ENCODE data around the gene CCDC43.
"Not testable (repeated sequence)": the region's sequence is repeated elsewhere in the genome, so short reads cannot be mapped to it uniquely, and the experiment has no call there.

The CCDC43 gene

DNA sequence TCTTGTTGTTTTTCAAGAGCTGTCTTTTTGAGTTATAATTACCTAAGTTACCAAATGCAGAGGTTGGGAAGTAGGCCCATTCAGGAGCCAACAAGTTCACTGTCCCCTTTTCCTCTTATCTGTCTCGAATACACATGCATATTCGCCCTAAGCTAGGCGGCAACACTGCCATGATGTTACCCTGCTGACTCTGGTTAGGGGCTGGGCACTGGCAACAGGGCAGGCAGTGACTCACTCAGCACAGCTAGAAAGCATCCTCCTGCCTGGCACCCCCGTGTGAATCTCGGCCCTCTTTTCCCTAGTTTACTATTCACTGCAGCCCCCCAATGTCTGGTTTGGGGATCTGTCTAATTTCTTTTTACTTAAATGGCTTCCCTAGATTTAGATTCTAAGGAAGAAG is 32.7 kb upstream of the CCDC43 start:
- no peak overlapping the region for H3K4me3 ChIP-seq (replicated peaks; ENCODE audit: low read depth, low read length)
- no peaks in the 10 kb centered on the region for H3K27me3 ChIP-seq (replicated peaks; ENCODE audit: control insufficient read depth, insufficient read depth, low read length)
- DNase-seq (ENCODE audit: extremely low read depth, insufficient read length): no peak
- H3K36me3 ChIP-seq (ENCODE audit: control insufficient read depth, insufficient read depth, low read length): peaks cover 2% of the 10 kb centered on the region; the same call in 1 of the 2 replicates
- TF ChIP-seq CTCF (IDR thresholded peaks at IDR 0.05; ENCODE audit: insufficient read depth, low read length, poor library complexity, severe bottlenecking): no peak

DNA sequence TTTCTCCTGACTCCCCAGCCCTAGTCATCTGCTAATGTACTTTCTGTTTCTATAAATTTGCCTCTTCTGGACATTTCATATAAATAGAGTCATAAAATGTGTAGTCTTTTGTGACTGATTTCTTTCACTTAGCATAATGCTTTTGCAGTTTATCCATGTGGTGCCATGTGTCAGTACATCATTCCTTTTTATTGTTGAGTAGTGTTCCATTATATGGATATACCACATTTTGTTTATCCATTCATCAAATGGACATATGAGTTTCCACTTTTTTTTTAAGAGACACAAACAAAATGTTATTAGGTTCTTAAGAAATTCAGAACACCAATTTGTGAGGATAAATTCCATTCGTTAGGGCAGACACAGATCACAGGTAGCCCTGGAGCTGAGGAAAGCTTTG is 29.9 kb upstream of the CCDC43 start:
- DNase-seq (ENCODE audit: extremely low read depth, insufficient read length): no peak
- Histone ChIP-seq H3K36me3 (ENCODE audit: control insufficient read depth, insufficient read depth, low read length) (peaks cover 2% of the 10 kb centered on the region; the same call in 1 of the 2 replicates), H3K4me3 (replicated peaks; ENCODE audit: low read depth, low read length) (no peak overlapping the region), H3K27me3 (replicated peaks; ENCODE audit: control insufficient read depth, insufficient read depth, low read length) (no peaks in the 10 kb centered on the region)
- no peak for TF ChIP-seq CTCF (IDR thresholded peaks at IDR 0.05; ENCODE audit: insufficient read depth, low read length, poor library complexity, severe bottlenecking)

GRCh38 chr17:44708401-44709263 is 19.1 kb upstream of the CCDC43 start, which contains the start of gene DBF4B:
Gene DBF4B (plus strand): TSS chr17:44708665. CDS start chr17:44708821, 156 bp downstream.
- no peak for TF ChIP-seq CTCF (IDR thresholded peaks at IDR 0.05; ENCODE audit: insufficient read depth, low read length, poor library complexity, severe bottlenecking)
- peaks cover under 1% of the 10 kb centered on the region for H3K36me3 ChIP-seq (ENCODE audit: control insufficient read depth, insufficient read depth, low read length)
- H3K27me3 ChIP-seq (replicated peaks; ENCODE audit: control insufficient read depth, insufficient read depth, low read length): no peaks in the 10 kb centered on the region

DNA sequence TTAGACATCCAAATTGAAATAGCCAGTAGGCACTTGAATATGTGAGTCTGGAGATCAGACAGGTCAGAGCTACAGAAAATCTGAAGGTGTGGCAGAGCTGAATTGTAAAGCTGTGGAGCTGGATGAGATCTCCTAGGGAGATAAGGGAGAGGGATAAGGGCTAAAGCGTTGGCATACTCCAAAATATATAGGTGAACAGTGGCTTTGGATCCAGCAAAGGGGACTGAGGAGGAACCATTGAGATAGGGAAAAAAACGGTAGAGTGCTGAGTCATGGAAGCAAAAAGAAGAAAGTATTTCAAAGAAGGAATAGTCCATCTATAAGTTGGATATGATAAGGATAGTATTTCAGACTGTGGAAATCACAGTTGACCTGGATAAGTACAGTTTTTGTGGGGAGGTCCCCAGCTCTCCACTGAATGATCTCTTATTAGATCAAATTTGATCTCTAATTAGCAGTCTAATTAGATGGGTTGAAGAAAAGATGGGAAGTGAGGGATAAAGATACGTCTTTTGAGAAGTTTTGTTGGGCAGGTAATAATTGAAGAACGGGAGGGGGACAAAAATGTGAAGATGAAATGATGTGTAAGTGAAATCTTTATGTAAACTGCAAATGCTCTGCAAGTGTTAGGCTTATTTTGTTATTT is 18.3 kb upstream of the CCDC43 start:
- Histone ChIP-seq H3K36me3 (ENCODE audit: control insufficient read depth, insufficient read depth, low read length) (no peaks in the 10 kb centered on the region), H3K4me3 (replicated peaks; ENCODE audit: low read depth, low read length) (peak overlapping the region; percentile 98), H3K27me3 (replicated peaks; ENCODE audit: control insufficient read depth, insufficient read depth, low read length) (no peaks in the 10 kb centered on the region)
- no peak for DNase-seq (ENCODE audit: extremely low read depth, insufficient read length)
- no peak for TF ChIP-seq CTCF (IDR thresholded peaks at IDR 0.05; ENCODE audit: insufficient read depth, low read length, poor library complexity, severe bottlenecking)

More at GRCh38 chr17:44708401-44709263, 19.1 kb upstream of the CCDC43 start, which contains the start of gene DBF4B:
- H3K4me3 ChIP-seq (replicated peaks; ENCODE audit: low read depth, low read length): peak within 1 kb of the TSS; percentile 98
- peak; percentile 71 for DNase-seq (ENCODE audit: extremely low read depth, insufficient read length)

DNA sequence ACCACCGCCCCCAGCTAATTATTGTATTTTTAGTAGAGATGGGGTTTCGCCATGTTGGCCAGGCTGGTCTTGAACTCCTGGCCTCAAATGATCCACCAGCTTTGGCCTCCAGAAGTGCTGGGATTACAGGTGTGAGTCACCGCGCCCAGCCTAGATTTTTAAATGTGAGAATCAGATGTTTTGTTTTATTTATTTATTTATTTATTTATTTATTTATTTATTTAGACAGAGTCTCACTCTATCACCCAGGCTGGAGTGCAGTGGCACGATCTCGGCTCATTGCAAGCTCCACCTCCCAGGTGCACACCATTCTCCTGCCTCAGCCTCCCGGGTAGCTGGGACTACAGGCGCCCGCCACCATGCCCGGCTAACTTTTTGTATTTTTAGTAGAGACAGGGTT is 10.7 kb upstream of the CCDC43 start:
- H3K36me3 ChIP-seq (ENCODE audit: control insufficient read depth, insufficient read depth, low read length); DNase-seq (ENCODE audit: extremely low read depth, insufficient read length); H3K27me3 ChIP-seq (replicated peaks; ENCODE audit: control insufficient read depth, insufficient read depth, low read length); H3K4me3 ChIP-seq (replicated peaks; ENCODE audit: low read depth, low read length): not testable (repeated sequence)

DNA sequence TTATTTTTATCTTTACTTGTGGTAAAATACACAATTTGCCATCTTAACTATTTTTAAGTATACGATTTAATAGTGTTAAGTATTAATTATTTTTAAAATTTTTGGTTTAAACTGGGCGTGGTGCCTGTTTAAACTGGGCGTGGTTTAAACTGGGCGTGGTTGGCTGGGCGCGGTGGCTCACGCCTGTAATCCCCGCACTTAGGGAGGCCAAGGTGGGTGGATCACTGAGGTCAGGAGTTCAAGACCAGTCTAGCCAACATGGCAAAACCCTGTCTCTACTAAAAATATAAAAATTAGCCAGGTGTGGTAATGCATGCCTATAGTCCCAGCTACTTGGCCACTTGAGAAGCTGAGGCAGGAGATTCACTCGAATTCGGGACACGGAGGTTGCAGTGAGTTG is 4.0 kb upstream of the CCDC43 start:
- no peak for DNase-seq (ENCODE audit: extremely low read depth, insufficient read length)
- H3K4me3 ChIP-seq (replicated peaks; ENCODE audit: low read depth, low read length): no peak overlapping the region
- no peaks in the 10 kb centered on the region for H3K36me3 ChIP-seq (ENCODE audit: control insufficient read depth, insufficient read depth, low read length)
- H3K27me3 ChIP-seq (replicated peaks; ENCODE audit: control insufficient read depth, insufficient read depth, low read length): no peaks in the 10 kb centered on the region
- no peak for TF ChIP-seq CTCF (IDR thresholded peaks at IDR 0.05; ENCODE audit: insufficient read depth, low read length, poor library complexity, severe bottlenecking)

Measured in GM06990 (cell line).